Activated naive CD8-positive, alpha-beta T cell treated with anti-CD3 and anti-CD28 coated beads for 36 hours (primary cell): ENCODE results near the gene RPS2. TPM values are rescaled to one million over a fixed set of nuclear protein-coding genes. Genes with fewer than 3 reads are reported as not detected.
"Not testable (repeated sequence)": the region's sequence is repeated elsewhere in the genome, so short reads cannot be mapped to it uniquely, and the experiment has no call there.

Source experiments
- DNase-seq: peaks from one replicate; pipeline ENCODE4 v3.0.0; 2021
- H3K27ac Mint-ChIP-seq: one replicate; pipeline ENCODE4 v1.8.0; 2022; ENCODE audit warnings: mild to moderate bottlenecking, moderate library complexity, mixed read lengths
- H3K27me3 Mint-ChIP-seq: one replicate; pipeline ENCODE4 v1.8.0; 2022; ENCODE audit warnings: mild to moderate bottlenecking, mixed read lengths
- H3K36me3 Mint-ChIP-seq: one replicate; pipeline ENCODE4 v1.8.0; 2021; ENCODE audit warnings: mild to moderate bottlenecking, mixed read lengths
- H3K4me1 Mint-ChIP-seq: one replicate; pipeline ENCODE4 v1.8.0; 2021; ENCODE audit warnings: mixed read lengths
- H3K4me3 Mint-ChIP-seq: one replicate; pipeline ENCODE4 v1.8.0; 2022; ENCODE audit warnings: mild to moderate bottlenecking, moderate library complexity, mixed read lengths
- H3K9me3 Mint-ChIP-seq: one replicate; pipeline ENCODE4 v1.8.0; 2022; ENCODE audit warnings: mixed read lengths
- total RNA-seq, 2 experiments: library from RNA; stranded (reverse); gene quantifications; one replicate each; pipeline ENCODE4 v1.2.3, GENCODE V29; 2021

RPS2 gene
- total RNA-seq, 2 experiments from 2014 or later, result 5,183 to 5,266 TPM

DNA sequence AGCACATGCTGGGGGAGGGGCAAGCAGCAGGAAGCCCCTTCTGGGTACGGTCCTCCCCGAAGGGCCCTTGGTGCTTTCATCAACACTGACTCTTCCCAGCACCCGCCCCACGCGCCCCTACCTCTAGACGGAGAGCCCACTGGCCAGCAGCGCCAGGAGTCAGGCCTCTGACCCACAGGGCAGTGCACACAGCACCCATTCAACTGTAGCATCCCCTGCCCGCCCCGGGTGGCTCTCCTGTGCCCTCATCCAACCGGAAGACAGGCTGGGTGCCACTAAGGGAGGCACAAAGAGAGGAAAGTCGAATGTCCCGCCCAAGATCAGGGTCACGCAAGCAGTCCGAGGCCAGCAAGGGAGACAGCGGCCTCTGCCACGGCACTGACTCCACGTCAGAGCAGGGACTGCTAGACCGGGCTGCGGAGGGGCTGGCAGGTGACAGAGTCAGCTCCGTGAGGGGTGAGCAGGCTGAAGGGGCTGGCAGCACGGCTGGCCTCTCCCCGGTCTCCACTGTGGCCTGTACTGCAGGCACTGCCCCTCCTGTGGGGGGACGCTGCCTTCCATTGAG is 31.4 kb downstream of the RPS2 start:
- H3K27me3 Mint-ChIP-seq, result no peaks in the 10 kb centered on the region
- H3K4me3 Mint-ChIP-seq, result no peak overlapping the region
- no peak overlapping the region for H3K27ac Mint-ChIP-seq
- peaks cover 2% of the 10 kb centered on the region for H3K4me1 Mint-ChIP-seq
- no peaks in the 10 kb centered on the region for H3K9me3 Mint-ChIP-seq
- H3K36me3 Mint-ChIP-seq, result no peaks in the 10 kb centered on the region
- no peak for DNase-seq

DNA sequence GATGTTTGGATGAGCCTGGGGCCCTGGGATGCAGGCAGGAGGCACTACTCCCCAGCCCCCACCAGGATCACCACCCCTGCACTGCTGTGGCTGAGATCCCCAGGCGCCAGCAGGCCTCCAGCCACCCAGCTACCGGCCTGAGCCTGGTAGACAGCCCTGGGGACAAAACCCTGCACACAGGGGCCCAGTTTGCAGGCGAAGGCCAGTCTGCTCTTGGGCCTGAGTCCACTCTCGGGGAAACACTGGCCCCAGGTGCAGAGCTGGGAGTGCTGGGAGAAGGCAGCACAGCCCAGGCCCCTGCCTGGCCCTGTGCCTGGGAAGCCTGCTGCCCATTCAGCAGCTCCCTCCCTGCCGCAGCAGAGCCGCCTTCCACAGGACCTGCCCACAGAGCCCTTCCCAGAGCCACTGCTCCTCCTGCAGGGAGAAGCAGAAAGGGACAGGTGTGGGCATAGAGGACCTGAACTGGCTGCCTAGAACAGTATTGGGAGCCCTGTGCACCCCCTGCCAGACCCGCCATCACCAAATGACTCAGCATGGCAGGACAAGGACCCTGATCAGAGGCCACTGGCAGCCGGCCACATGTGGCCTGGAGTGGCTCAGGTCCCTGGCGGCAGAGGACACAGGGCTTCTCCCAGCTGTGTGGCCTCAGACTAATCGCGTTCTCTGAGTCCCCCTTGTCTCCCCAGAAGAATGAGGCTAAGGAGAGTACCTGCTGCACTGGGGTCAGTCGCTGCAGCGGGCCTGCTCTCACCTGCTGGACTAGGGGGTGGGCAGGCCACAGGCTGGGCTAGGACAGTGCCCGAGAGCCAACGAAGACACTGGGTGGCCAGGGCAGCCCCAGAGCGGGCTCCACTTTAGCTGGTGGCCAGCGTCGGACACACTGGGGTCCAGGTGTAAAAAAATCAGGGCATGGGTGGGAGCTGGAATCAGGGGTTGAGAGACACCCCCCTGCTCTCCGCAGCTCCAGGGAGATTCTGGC is 32.3 kb downstream of the RPS2 start:
- Mint-ChIP-seq H3K27ac (no peak overlapping the region), H3K4me1 (peaks cover 2% of the 10 kb centered on the region), H3K9me3 (no peaks in the 10 kb centered on the region), H3K27me3 (no peaks in the 10 kb centered on the region), H3K36me3 (no peaks in the 10 kb centered on the region), H3K4me3 (no peak overlapping the region)
- DNase-seq, result no peak

DNA sequence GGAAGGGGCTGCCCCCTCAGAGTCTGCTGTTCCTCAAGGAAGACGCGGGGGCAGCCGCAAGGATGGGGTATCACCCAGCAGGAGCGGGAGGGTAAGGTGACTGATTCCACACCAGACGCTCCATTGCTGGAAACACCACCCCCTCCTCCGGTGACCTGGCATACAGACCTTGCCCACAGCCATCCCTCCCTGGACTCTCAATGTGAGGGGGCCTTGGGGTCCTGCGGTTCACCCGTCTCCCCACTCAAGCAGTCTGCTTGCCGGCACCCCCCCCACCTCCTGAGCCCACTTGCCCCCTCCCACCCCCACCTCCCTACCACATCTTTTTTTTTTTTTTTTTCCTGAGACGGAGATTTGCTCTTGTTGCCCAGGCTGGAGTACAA is 34.3 kb downstream of the RPS2 start:
- peaks cover 2% of the 10 kb centered on the region for H3K4me1 Mint-ChIP-seq
- no peak overlapping the region for H3K27ac Mint-ChIP-seq
- no peak for DNase-seq
- no peaks in the 10 kb centered on the region for H3K36me3 Mint-ChIP-seq
- H3K9me3 Mint-ChIP-seq, result no peaks in the 10 kb centered on the region
- no peak overlapping the region for H3K4me3 Mint-ChIP-seq
- H3K27me3 Mint-ChIP-seq, result peaks cover 5% of the 10 kb centered on the region

DNA sequence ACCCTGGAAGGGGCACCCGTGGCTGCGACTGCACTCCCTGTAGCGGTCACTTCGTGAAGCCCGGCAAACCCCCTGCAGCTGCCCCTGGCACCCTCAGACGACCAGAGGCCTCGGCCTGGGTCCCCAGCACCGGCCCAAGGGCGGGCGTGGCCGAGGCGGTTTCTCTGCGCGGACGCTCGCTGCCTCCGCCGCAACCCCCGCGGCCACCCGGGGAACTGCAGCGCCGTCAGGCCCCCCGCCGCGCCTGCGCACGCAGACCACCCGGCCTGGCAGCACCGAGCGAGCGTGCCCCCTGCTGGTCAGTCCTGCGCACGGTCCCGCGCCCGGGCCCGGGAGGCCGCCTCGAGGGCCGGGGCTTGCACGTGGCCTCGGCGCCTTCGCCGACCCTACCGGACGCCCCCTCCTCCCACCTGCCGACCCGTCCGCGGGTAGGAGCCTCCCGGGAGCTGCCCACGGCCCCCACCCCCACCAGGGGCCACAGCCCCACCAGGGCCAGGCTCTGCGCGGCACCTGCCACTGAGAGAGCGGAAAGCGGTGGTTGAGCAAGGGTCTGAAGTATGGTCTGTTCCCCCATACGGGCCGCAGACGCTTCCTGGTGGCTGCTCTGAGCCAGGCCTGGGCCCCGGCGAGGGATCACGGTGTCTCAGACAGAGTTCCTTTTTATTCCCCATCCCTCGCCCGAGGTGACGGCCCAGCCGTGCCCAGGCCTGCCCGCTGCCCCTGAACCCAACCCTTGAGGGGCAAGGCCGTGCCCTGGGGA is 34.9 kb downstream of the RPS2 start:
- no peaks in the 10 kb centered on the region for H3K36me3 Mint-ChIP-seq
- peaks cover 5% of the 10 kb centered on the region for H3K27me3 Mint-ChIP-seq
- peaks cover 2% of the 10 kb centered on the region for H3K4me1 Mint-ChIP-seq
- no peaks in the 10 kb centered on the region for H3K9me3 Mint-ChIP-seq
- DNase-seq, result peak; percentile 96
- H3K4me3 Mint-ChIP-seq, result no peak overlapping the region
- no peak overlapping the region for H3K27ac Mint-ChIP-seq

DNA sequence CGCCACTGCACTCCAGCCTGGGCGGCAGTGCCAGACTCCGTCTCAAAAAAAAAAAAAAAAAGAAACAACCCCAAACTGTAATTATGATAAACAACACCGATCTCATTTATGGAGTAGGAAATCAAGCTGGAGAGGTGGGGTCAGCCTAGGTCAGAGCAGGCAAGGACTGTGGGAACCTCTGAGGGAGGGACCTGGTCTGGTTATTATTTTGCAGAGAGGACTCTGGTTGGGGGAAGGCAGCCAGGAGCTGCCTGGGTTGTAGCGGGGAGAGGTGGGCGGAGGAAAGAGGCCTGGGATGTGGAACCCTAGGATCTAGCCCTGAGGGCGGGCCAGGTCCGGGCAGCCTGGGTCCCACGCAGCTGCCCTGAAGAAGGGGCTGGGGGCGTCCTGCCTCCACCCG is 35.5 kb downstream of the RPS2 start:
- Mint-ChIP-seq H3K9me3 (no peaks in the 10 kb centered on the region), H3K4me3 (peak overlapping the region; percentile 44), H3K36me3 (no peaks in the 10 kb centered on the region), H3K27me3 (peaks cover 9% of the 10 kb centered on the region), H3K27ac (no peak overlapping the region), H3K4me1 (peaks cover 2% of the 10 kb centered on the region)
- no peak for DNase-seq

DNA sequence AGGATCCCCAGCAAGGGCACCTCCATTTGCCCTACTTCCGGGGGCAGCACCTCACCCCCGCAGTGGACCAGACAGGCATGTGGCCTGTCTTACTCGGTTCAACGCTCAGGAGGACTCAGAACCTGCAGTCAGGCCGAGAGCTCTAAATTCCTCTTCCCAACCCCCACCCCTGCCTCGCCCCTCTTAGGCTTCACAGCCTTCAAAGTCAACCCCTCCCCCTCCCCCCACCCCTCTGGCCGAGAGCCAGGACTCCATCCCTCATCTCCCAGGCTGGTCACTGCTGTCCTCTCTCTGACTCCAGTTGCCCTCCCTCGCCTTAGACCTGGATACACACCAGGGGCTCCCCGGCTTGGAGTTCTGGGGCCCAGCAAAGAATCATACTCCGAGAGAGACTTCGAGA is 38.4 kb downstream of the RPS2 start:
- Mint-ChIP-seq H3K9me3 (no peaks in the 10 kb centered on the region), H3K36me3 (no peaks in the 10 kb centered on the region), H3K4me3 (no peak overlapping the region), H3K4me1 (peaks cover 2% of the 10 kb centered on the region), H3K27ac (no peak overlapping the region), H3K27me3 (peaks cover 36% of the 10 kb centered on the region)
- no peak for DNase-seq

DNA sequence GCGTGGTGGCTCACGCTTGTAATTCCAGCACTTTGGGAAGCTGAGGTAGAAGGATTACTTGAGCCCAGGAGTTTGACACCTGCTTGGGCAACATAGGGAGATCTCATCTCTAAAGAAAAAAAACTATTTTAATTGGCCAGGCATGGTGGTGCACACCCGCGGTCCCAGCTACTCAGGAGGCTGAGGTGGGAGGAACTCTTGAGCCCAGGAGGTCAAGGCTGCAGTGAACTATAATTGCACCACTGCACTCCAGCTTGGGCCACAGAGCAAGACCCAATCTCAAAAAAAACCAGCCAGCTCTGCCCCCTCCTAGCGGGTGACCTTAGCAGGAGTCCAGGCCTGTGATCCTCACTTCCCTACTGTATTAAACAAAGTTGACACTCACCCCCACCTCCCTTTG is 40.5 kb downstream of the RPS2 start:
- DNase-seq, result no peak
- Mint-ChIP-seq H3K36me3 (no peaks in the 10 kb centered on the region), H3K27me3 (peaks cover 54% of the 10 kb centered on the region), H3K4me1 (peaks cover 1% of the 10 kb centered on the region), H3K27ac (no peak overlapping the region), H3K4me3 (no peak overlapping the region), H3K9me3 (no peaks in the 10 kb centered on the region)

DNA sequence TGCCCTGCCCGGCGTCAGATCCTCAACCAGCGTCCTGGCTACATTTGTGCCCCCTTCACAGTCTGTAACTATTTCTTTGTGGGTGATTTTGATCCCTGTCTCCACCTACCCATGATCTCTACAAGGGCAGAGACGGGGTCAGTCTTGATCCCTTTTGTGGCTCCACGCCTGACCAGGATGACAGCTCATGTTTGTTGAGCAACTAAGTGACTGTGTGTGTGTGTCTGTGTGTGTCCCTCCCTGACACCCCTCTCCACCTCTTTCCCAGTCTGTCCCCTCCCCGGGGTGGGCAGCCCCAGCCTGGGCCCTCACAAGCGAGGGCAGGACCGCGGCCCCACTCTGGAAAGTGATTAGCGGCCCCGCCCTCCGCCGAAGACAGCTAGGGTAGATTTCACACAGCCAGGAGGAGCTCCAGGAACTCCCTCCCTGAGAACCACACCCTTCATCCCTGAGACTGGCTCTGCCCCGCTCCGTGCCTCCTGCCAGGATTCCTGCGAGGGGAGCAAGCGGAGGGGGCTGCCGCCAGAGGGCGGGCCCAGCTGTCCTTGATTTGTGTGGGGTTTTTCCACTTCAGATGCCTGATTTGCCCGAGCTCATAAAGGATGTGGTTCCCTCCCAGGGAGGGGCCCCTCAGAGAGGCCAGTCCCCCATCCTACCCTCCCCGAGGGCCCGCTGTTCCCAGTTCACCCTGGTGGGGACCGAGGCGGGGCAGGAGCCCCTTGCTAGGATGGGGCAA is 41.2 kb downstream of the RPS2 start:
- peaks cover 60% of the 10 kb centered on the region for H3K27me3 Mint-ChIP-seq
- no peaks in the 10 kb centered on the region for H3K36me3 Mint-ChIP-seq
- no peak overlapping the region for H3K27ac Mint-ChIP-seq
- DNase-seq, result no peak
- no peaks in the 10 kb centered on the region for H3K9me3 Mint-ChIP-seq
- no peak overlapping the region for H3K4me3 Mint-ChIP-seq
- no peaks in the 10 kb centered on the region for H3K4me1 Mint-ChIP-seq

DNA sequence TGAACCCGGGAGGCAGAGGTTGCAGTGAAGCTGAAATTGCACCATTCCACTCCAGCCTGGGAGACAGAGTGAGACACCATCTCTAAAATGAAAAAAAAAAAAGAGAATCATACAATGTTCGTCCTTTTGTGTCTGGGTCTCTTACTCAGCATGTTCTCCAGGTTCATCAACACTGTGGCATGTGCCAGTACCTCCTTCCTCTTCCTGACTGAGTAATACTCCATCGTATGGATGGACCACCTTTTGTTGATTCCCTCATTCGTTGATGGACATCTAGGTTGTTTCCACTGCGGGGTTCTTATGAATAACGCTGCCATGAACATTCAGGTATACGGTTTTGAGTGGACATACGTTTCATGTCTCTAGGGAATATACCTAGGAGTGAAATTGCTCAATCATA is 42.3 kb downstream of the RPS2 start:
- Mint-ChIP-seq H3K4me3 (no peak overlapping the region), H3K4me1 (no peaks in the 10 kb centered on the region), H3K27ac (no peak overlapping the region), H3K36me3 (no peaks in the 10 kb centered on the region), H3K27me3 (peaks cover 63% of the 10 kb centered on the region), H3K9me3 (no peaks in the 10 kb centered on the region)
- DNase-seq, result no peak

DNA sequence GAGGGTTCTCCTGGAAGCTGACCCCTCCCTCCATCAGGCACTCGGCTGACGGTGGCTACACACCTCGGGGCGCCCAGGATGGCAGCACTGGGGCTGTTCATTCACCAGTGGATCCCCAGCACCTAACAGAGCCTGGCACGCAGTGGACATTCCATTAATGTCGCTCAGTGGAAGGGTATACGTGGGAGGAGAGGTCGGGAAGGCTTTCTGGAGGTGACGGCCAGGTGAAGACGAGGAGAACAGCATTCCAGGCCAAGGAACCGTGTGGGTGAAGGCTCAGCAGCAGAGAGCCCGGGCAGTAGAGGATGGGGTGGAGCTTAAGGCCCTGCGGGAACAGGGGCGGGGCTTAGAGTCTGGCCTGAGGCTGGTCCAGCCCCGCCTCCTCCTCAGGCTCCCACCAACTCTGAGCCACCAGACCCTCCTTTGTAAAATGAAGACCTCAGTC is 43.9 kb downstream of the RPS2 start:
- DNase-seq, result no peak
- no peaks in the 10 kb centered on the region for H3K4me1 Mint-ChIP-seq
- no peak overlapping the region for H3K4me3 Mint-ChIP-seq
- no peaks in the 10 kb centered on the region for H3K36me3 Mint-ChIP-seq
- H3K27me3 Mint-ChIP-seq, result peaks cover 74% of the 10 kb centered on the region
- no peaks in the 10 kb centered on the region for H3K9me3 Mint-ChIP-seq
- no peak overlapping the region for H3K27ac Mint-ChIP-seq

DNA sequence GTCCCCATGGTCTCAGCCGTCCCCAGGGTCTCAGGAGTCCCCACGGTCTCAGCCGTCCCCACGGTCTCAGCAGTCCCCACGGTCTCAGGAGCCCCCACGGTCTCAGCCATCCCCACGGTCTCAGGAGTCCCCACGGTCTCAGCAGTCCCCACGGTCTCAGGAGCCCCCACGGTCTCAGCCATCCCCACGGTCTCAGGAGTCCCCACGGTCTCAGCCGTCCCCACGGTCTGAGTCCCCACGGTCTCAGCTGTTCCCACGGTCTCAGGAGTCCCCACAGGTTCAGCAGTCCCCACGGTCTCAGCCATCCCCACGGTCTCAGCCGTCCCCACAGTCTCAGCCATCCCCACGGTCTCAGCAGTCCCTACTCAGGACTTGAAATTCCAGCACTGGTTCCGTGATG is 44.5 kb downstream of the RPS2 start:
- not testable (repeated sequence) for H3K27ac Mint-ChIP-seq, H3K4me1 Mint-ChIP-seq, H3K36me3 Mint-ChIP-seq, H3K4me3 Mint-ChIP-seq, H3K9me3 Mint-ChIP-seq, DNase-seq
- peaks cover 80% of the 10 kb centered on the region for H3K27me3 Mint-ChIP-seq

DNA sequence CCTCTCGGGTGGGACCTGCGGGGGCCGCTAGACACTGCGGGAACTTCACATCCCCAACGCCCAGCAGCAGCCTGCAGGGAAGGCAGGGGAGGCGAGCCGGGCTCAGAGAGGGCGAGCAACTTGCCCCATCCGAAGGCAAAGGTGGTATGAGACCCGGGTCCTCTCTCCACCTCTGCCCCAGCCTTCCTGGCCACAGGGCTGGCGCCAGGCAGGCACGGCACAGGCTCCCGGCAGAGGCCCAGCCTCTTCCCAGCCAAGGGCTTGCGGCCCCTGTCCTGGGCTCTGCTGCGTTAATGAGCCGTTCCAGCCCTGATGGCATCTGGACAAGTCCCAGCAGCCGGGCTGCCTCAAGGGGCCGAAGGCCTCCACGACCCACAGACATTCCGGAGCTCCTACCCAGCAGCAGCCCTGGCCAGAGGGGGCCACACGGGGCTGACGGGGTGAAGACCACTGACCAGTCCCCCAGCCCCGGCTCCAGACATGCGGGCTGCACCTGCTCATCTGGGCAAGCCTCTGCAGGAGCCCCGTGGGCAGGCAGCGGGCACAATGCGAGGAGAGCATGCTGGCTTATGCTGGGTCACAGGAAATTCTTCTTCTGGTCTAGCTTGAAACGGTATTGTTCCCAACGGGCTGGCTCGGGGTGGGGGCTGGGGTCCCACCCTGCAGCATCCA is 45.2 kb downstream of the RPS2 start:
- H3K9me3 Mint-ChIP-seq, result no peaks in the 10 kb centered on the region
- no peak overlapping the region for H3K4me3 Mint-ChIP-seq
- H3K27me3 Mint-ChIP-seq, result peaks cover 84% of the 10 kb centered on the region
- no peak overlapping the region for H3K27ac Mint-ChIP-seq
- H3K36me3 Mint-ChIP-seq, result no peaks in the 10 kb centered on the region
- no peaks in the 10 kb centered on the region for H3K4me1 Mint-ChIP-seq
- no peak for DNase-seq

DNA sequence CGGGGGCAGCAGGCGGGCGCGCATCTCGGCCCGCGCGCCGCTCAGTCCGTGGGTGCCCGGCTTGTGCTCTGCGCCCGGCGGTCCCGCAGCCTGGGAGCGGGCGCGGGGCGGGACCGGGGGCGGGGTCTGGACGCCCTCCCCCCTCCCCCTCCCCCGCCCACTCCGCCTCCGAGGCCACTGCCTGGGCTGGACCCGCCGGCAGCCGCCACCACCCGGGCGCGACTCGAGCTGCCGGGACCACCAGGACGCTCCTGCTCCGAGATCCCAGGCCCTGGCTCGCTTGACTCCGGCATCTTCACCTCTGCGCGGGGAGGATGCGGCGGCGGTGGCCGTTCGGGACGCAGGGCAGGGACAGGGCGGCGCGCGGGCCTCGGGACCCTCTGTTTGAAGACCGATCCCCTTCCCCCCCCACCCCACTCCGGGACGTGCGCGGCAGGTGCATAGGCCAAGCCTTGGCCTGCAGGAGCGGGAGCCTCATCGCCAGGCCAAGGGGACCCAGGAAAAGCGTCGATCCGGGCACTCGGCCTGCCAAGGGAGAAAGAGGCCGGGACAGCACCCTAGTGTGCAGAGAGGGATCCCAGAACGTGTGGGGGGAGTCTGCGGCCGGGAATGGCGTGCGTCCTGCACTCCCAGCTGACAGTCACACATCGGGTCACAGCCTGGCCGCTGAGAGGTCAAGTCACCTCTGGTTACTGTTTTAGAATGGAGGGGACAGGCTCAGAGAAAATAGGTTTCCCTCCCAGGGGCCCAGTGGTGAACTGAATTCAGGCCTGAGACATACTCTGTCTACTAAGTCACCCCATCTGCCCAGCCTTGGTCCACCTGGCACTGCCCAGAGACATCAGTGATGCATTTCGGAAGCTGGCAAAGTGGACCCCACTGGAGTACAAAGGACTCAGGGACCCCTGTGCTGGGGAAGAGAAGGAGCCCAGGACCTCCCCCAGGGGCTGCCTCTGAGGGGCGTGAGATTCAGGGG is 46.0 kb downstream of the RPS2 start, which contains the start of gene HS3ST6:
Gene HS3ST6 (minus strand): TSS at position 65 of the 976 bp plus-strand sequence. CDS start 92 bp downstream, outside the sequence.
- Mint-ChIP-seq H3K9me3 (no peaks in the 10 kb centered on the region), H3K27me3 (peaks cover 75% of the 10 kb centered on the region), H3K27ac (no peak within 1 kb of the TSS), H3K36me3 (no peaks in the 10 kb centered on the region), H3K4me3 (no peak within 1 kb of the TSS), H3K4me1 (no peaks in the 10 kb centered on the region)
- DNase-seq, result no peak
